Activated CD4-positive, alpha-beta T cell treated with anti-CD3 and anti-CD28 coated beads, Interleukin-2, amount 50 U/mL, for 1 hour (primary cell): ENCODE results near the gene GXYLT2.
"Not testable (repeated sequence)": the region's sequence is repeated elsewhere in the genome, so short reads cannot be mapped to it uniquely, and the experiment has no call there.

Experiments
- DNase-seq: peaks from one replicate; pipeline ENCODE4 v3.0.0-alpha.2; 2020

Gene GXYLT2

DNA sequence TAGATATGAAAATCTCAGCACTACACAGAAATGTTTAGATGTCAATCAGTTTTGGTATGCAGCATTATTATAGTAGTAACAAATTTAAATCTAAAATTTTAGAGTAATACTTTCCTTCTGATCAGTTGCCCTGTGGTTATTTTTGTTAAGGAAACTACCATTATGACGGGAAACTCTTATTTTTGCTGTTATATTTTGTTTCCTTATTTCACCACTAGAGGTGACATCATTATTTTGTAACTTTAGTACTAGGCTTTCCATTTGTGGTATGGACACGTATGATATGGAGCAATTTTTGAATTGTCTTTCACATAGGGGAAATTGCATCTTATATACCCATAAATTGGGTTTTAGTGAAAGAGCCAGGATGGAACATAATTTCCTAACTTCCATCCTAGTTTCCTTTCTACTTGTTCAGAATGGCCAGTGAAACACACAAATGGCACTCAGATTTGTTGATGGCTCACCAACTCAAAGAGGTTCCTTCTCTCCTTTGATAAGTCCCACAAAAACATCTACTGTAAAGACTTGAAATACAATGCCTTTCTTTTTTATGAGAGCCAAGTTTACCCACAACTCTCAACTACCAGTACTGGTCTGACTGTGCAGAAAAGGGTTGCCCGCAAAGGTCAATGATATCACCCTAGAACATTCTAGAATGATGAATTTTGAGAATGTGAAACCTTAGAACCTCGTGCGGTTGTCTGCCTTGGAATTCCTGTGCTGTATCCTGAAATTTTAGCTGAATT, 89.4 kb downstream of the GXYLT2 start:
- DNase-seq, result no peak

DNA sequence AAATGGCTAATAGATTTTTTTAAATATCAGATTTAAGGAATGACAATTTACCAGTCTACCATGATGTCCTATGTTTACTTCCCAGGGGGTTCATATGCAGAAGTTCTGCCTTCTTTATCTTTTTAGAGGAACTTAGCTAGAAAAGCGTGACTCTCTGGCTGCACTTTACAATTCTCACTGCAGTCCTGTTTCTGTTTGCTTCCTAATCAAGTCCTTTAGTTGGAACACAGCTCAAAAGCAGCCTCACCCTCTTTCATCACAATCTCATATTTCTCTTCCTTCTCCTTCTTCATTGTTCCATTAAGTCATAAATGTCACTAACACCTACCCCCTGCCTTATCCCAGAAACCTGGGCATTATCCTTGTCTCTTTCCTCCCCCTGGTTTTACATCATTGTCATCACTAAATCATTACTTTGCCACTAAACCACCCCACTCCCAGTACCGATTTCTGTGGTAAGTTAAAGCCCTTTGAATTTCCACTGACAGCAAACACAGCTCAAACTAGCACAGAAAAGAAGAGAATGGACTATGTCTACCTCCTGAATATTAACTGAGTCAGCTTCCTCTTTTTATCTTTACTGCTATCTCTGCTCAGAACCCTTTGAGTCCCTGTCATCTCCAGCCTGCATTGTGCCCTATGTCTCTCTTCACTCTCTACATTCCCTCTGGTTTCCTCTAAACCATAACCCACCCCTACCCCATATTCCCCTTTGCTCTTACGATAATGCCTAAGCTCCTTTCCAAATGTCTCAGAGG, 94.9 kb downstream of the GXYLT2 start:
- no peak for DNase-seq

DNA sequence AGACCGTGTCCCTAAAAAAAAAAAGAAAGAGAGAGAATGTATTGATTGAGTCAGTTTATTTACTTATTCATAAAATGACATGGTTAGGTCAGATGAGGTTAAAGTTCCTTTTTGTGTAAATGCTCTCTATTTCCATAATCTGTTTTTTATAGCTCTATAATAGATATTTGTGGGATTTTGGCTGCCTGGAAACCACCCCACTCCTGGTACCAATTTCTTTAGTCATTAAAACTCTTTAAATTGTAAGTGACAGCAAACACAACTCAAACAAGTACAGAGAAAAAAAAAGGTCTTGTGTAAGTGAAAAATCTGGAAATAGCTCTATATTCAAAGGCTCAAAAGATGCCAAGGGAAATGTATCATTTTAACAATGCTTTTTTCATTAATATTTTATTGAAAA, 97.7 kb downstream of the GXYLT2 start:
- no peak for DNase-seq

DNA sequence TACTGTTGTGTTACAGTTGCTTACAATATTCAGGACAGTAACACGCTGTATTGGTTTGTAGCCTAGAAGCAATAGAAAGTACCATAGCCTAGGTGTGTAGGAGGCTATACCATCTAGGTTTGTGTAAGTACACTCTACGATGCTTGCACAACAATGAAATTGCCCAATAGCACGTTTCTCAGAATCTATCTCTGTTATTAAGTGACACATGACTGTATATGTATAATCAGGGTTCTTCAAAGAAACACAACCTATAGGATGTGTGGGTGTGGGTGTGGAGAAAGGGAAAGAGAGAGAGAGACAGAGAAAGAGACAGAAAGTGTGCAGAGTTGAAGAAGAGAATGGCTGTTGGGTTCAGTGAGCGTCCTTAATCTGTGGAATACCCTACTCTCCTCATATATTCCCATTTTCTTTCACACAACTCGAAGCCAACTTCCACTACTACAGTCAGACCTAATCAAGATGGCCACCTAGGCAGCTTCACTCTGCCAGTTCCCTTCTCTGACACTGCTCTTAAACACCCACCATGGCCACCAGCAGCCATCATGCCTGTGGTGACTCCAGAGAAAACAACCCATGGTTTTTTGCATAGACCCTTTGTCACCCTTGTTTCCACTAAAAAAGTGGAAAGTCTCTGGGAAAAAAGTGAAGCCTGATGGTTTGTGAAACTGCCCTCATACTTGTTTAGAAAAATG, 103.0 kb downstream of the GXYLT2 start:
- no peak for DNase-seq

DNA sequence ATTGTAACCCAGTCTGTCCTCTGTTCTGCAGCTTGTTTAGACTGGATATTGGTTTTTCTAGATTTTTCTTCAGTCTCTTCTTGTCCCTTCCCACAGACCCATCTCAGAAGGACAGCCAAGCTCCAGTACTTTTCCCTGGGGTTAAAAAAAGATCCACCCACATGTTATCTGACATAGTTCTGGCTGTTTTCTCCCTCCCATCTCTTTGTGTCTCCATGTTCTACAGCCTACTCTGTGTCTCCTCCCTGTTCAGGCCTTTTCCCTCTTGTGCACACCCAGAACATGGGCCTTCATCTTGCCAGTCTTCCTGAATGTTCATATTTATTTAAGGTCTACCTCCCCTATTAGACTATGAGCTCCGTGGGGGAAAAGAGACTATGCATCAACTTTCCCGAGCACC, 103.7 kb downstream of the GXYLT2 start:
- no peak for DNase-seq

DNA sequence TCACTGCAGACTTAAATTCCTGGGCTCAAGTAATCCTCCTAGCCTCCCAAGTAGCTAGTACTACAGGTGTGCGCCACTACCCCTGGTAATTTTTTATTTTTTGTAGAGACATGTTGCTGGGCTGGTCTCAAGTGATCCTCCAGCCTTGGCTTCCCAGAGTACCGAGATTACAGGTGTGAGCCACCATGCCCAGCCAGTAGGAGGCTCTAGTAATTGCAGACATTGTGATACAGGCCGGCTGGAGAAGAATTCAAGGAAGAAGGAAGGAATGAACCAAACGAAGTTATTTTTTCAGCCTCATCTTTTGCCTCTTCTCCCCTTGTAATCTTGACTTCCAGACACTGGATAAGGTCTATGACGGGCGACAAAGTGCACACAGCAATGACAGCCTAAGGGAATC, 105.5 kb downstream of the GXYLT2 start:
- no peak for DNase-seq

DNA sequence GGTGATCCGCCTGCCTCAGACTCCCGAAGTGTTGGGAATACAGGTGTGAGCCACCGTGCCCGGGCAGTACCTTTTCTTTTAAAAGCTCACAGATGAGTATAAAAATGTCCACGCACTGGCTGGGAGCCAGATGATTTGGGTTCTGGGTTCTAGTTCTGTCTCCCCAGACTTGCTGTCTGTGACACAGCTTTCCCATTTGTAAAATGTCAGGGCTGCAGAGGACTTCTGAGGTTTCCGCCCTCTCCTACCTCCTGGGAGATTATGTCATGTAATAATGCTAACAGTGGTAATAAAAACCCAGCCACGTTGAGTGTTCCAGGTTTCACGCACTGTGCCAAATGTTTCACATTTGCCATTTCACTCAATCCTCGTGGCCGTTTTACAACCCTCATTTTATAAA, 107.5 kb downstream of the GXYLT2 start:
- DNase-seq, result no peak

DNA sequence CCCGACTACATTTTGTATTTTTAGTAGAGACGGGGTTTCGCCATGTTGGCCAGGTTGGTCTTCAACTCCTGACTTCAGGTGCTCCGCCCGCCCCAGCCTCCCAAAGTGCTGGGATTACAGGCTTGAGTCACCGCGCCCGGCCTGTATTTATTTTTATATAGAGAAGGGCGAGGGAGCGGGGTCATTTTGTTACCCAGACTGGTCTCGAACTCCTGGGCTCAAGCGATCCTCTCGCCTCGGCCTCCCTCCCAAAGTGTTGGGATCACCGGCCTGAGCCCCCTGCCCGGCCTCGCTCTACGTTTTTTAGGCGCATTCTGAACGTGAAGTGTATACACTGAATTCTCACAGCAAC, 108.3 kb downstream of the GXYLT2 start:
- peak; percentile 8 for DNase-seq

DNA sequence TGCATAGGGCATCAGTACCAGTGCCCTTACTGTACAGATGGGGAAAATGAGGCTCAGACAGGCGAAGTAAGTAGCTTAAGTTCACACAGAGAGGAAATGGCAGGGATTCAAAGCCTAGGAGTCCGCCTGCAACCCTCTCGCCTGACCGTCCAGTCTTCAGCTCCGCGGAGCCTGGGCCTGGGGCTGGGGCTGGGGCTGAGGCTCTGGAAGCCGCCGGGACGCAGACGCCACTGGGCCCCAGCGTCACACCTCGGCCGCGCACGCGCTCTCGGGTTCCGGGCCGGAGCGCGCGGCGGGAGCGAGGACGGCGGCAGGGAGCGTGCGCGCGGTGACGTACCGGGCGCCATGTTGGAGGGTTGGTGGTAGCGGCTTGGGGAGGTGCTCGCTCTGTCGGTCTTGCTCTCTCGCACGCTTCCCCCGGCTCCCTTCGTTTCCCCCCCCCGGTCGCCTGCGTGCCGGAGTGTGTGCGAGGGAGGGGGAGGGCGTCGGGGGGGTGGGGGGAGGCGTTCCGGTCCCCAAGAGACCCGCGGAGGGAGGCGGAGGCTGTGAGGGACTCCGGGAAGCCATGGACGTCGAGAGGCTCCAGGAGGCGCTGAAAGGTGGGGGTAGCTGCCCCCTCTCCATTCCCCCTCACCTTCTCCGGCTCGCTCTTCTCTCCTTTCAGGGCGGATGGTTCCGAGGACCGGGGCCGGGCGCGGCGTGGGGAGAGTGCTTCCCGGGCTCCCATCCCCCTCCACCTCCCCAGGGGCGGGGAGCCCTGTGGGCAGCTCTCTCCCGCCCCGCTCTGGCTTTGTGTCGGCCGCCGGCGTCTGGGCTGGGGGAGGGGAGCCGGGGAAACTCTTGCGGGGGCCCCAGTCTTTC, 108.9 kb downstream of the GXYLT2 start, which contains the start of gene PPP4R2:
Gene PPP4R2 (plus strand): TSS at position 339 of the 861 bp plus-strand sequence. CDS start 227 bp downstream, at position 566.
- peak; percentile 88 for DNase-seq

DNA sequence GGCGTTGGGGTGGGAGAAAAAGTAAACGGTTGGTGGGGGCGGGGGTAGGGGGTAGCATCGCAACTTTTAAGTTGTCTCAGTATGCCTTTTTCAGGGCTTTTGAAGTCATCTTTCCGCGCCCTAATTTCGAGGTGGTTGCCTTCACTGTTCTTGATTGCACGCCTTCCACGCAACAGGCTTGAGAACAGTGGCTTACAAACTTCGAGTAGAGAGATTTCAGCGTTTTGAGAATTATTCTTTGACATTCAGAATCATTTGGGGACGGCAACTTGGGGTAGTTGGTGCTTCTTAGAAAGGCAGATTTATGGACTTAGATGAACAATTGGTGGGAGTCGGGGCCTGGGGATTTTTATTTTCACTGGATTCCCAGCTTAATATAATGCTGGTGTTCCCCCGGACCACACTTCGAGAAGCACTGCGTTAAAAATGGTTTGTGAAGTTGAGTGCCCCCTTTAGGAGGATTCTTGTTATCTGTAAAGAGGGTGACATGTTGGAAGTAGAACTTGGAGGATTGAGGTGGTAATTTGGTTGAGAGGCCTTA, 109.6 kb downstream of the GXYLT2 start:
- peak; percentile 37 for DNase-seq

DNA sequence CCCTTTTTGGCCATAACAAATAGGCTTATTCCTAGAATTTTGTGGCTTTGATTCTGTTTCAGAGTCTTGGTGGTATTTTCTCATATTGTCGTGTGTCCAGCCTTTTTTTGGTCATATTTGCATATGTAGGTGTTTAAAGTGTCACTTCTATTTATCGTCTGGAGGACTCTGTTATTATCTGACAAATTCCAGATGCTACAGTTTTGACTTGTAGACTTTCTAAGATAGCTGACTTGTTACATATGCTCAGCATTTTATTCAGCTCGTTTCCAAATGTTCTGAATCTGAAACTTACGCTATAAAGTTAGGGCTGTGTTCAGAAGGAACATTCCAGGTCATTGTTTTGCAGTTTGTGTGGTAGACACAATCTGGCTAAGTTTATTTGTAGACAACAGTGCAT, 110.6 kb downstream of the GXYLT2 start:
- DNase-seq, result no peak

DNA sequence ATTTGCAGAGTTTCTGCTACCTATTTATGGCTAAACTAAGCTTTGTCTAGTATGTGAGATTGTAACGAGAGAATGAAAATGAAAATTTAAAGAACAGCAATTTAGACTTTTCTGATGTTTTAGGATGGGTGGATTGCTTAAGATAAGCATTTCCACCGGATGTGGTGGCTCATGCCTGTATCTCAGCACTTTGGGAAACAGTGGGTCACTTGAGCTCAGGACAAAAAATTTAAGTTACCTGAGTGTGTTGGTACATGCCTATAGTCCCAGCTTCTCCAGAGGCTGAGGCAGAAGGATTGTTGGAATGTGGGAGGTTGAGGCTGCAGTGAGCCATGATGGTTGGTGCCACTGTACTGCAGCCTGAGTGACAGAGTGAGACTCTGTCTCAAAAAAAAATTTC, 112.1 kb downstream of the GXYLT2 start:
- DNase-seq, result no peak

DNA sequence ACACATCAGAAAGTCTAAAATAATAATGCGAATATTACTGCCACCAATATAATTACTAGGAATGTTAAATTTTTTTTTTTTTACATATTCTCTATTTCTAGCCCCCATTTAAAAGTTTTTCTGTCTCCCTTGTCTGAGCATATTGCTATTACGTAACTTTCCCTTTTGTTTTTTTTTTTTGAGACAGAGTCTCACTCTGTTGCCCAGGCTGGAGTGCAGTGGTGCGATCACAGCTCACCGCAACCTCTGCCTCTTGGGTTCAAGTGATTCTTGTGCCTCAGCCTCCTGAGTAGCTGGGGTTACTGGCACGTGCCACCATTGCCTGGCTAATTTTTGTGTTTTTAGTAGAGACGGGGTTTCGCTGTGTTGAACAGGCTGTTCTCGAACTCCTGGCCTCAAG, 115.2 kb downstream of the GXYLT2 start:
- not testable (repeated sequence) for DNase-seq

DNA sequence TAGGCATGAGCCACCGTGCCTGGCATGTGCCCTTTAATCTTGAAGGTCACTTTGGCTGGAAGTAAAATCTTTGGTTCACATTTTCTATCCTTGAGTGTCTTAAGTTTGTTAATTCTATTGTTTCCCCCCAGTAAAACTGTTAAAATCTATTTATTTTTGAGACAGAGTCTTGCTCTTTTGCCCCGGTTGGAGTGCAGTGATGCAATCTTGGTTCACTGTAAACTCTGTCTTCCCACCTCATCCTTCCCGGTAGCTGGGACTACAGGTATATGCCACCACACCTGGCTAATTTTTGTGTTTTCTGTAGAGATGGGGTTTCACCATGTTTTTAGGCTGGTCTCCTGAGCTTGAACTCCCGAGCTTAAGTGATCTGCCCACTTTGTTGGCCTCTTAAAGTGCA, 116.5 kb downstream of the GXYLT2 start:
- no peak for DNase-seq

DNA sequence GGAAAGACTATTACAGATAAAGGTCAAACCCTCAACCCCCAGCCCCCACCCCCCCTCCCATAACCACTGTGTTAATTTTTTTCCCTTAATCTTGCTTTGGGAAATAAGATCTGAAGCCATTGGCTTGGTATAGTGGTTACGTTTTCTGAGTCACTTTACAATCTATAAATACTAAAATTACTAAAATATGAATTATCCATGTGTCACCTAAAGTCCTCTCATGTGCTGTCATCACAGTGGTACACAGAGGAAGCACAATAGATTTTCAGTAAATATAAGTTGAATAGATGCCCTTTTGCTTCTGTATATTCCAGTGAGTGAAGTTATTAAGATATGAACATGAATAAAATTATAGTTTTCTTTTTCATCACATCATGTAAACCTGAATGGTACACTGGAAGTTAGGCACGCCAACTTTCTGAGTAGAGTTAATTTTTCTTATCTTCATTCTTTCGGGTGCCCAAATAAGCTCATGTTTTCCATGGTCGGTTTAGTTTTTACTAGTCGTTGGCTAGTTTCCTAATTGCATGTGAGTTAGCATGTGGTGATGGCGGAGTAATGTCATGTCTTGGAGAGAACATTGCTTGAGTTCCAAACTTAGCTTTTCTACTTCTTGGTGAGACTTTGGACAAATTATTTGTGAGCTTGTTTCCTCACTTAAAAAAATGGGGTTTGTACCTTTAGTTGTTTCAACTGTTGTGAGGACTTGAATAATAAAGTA, 120.3 kb downstream of the GXYLT2 start:
- no peak for DNase-seq

DNA sequence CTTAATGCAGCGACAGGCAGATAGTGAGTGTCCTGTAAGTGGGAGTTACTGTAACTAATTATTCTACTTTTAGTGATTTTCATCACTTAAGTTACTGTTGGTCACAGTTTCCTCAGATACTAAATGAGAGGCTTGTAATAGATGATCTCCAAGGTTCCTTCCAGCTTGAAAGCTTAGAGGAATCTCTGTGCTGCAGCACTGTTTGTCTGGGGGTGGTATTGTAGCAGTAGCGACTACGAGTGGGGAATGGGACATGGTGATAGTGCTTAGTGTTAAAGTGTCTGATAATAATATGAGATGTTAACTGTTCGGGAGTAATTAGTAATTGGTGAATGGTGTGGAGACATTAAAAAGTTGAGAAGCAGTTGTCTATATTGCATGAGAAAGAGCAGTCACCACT, 121.2 kb downstream of the GXYLT2 start:
- no peak for DNase-seq

DNA sequence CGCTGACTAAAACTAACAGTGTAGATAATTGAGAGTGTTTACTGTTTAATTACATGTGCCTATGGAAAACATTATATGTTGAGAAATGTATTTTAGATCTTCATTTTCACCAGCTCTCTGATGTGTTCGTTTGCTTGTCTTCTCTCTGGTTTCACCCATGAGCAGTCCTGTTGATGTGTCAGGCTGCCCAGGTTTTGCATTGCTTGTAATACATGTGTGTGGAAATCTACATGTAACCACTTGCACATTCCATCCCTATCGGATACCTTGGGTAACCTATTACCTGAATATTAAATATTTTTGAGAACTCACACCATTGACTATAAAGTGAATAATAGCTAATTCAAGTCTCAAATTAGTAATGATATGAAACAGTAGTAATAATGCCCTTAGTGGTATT, 121.9 kb downstream of the GXYLT2 start:
- DNase-seq, result no peak

DNA sequence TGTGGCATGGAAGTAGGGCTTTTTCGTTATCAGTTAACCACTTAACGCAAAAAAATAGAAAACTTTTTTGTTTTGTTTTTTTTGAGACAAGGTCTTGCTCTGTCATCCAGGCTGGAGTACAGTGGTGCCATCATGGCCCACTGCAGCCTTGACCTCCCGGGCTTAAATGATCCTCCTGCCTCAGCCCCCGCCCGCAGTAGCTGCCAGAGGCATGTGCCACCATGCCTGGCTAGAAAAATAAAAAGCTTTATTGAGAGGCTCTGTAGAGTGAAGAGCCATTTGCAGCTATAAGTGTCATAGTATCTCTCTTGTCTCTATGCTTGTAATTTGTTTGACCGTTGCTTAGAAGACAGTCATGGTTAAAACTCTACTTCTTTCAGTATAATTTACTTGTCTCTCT, 122.3 kb downstream of the GXYLT2 start:
- DNase-seq, result no peak

DNA sequence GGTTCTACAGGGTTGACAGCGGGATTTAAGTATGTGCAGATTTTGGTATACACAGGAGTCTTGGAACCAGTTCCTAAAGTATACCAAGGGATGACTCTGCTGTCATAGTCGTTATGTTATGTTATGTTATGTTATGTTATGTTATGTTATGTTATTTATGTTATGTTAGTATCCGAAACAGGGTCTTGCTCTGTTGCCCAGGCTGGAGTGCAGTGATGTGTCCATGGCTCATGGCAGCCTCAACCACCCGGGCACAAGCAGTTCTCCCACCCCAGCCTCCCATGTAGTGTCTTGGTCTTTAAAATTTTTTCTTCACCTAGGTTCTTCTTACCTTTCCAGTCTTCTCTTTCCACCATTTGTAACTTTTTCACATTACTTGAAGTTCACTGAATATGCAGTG, 130.5 kb downstream of the GXYLT2 start:
- no peak for DNase-seq

DNA sequence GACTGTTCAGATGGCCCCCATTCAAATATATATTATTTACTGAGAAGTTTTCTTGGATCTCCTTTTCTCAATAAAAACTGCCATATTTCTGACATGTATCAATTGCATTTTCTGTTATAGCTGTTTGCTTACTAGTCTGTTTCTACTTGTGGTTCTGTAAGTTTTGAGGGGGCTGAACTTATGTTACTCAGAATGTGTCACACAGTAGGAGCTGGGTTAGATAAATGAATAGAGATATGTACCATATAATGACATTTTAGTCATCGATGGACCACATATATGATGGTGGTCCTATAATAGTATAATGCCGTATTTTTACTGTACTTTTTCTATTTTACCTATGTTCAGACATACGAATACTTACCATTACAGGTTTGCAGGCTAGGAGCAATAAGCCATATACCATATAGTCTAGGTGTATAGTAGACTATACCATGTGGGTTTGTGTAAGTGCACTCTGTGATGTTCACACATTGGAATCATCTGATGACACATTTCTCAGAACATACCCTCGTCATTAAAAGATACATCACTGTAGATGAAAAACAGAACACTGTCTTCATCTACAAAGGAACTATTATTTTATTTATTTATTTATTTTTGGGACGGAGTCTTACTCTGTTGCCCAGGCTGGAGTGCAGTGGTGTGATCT, 131.1 kb downstream of the GXYLT2 start:
- DNase-seq, result no peak

DNA sequence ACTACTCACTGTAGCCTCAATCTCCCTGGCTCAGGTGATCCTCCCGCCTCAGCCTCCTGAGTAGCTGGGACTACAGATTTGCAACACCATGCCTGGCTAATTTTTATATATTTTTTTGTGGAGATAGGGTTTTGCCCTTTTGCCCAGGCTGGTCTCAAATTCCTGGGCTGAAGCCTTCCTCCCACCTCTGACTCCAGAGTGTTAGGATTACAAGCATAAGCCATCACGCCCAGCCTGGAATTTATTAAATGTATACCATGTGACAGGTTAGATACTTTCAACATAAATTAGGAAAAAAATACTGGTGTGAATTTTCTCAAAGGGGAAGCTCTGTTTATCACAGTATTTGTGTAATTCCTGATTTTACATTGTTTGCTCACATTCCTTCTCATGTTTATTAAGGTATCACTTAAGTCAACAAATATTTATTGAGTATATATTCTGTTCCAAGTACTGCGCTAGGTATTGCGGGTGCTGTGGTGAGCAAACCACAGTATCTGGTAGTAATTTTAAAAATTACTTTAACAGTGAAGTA, 133.5 kb downstream of the GXYLT2 start:
- DNase-seq, result no peak
